ENCODE results near the gene SHH.

The SHH gene

DNA sequence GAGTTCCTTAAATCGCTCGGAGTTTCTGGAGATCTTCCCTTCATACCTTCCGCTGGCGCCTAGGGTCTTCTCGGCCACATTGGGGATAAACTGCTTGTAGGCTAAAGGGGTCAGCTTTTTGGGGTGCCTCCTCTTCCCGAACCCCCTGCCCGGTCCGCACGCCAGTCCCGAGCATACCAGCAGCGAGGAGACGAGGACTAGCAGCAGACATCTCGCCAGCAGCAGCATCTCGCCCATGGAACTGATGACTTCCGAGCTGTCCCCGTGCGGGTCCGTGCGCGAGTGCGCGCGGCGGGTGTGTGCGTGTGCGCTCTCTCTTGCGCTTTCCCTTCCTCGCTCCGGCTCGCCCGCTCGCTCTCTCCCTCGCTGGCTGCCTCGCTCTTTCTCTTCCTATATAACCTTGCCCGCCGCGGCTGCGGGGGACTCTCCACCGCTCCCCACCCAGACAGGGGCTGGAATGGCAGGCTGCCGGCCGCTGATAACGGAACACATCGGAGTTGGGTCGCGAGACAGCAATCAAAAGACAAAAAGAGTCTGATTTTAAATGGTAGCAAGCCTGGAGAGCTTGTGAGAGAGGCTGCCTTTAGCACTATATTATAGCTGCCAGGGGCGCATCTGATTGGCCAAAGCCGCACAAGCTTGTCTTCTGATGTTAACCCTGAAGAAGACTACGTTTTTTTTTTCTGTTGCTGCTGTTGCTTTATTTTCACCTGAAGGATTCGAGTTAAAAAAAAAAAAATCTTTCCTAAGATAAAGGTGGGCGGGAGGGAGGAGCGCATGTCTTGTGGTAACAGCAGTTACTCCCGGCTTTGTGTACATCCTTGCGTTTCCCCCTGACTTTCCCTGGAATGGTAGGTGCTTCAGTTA, at the start of gene SHH:
Gene SHH (minus strand): TSS at position 569 of the 867 bp plus-strand sequence. CDS start 341 bp downstream, at position 228.
- no peaks in the 10 kb centered on the region for H3K9me3 ChIP-seq (ENCODE audit: control insufficient read depth, low read length)
- DNase-seq (ENCODE audit: low read depth), result peak; percentile 58
- H3K4me1 ChIP-seq (ENCODE audit: control insufficient read depth, insufficient read depth, low read length), result peaks cover 12% of the 10 kb centered on the region
- H3K27me3 ChIP-seq (replicated peaks; ENCODE audit: control insufficient read depth, insufficient read depth, low read length), result peaks cover 63% of the 10 kb centered on the region
- H3K9ac ChIP-seq (ENCODE audit: low read length), result no peak within 1 kb of the TSS
- peak within 1 kb of the TSS; percentile 65 for H3K4me3 ChIP-seq (ENCODE audit: low read length)
- H3K36me3 ChIP-seq (ENCODE audit: control insufficient read depth, insufficient read depth, low read length, severe bottlenecking), result no peaks in the 10 kb centered on the region

- H3K4me1 ChIP-seq (ENCODE audit: control insufficient read depth, insufficient read depth, low read length), result peaks cover 24% of the 10 kb centered on the region
- peak overlapping the region; percentile 27 for H3K9ac ChIP-seq (ENCODE audit: low read length)
- DNase-seq (ENCODE audit: low read depth), result no peak
- H3K36me3 ChIP-seq (ENCODE audit: control insufficient read depth, insufficient read depth, low read length, severe bottlenecking), result no peaks in the 10 kb centered on the region
- no peak overlapping the region for H3K4me3 ChIP-seq (ENCODE audit: low read length)
- H3K27me3 ChIP-seq (replicated peaks; ENCODE audit: control insufficient read depth, insufficient read depth, low read length), result peaks cover 12% of the 10 kb centered on the region
- H3K9me3 ChIP-seq (ENCODE audit: control insufficient read depth, low read length), result no peaks in the 10 kb centered on the region
These were observed 49.2 kb upstream of the SHH start for GRCh38 chr7:155861480-155861868.

GRCh38 chr7:155860840-155861479, 48.7 kb upstream of the SHH start:
- Histone ChIP-seq H3K27me3 (replicated peaks; ENCODE audit: control insufficient read depth, insufficient read depth, low read length) (peaks cover 10% of the 10 kb centered on the region), H3K9ac (ENCODE audit: low read length) (peak overlapping the region; percentile 27), H3K9me3 (ENCODE audit: control insufficient read depth, low read length) (peaks cover 3% of the 10 kb centered on the region), H3K4me1 (ENCODE audit: control insufficient read depth, insufficient read depth, low read length) (peaks cover 24% of the 10 kb centered on the region), H3K4me3 (ENCODE audit: low read length) (no peak overlapping the region), H3K36me3 (ENCODE audit: control insufficient read depth, insufficient read depth, low read length, severe bottlenecking) (no peaks in the 10 kb centered on the region)
- DNase-seq (ENCODE audit: low read depth), result peak; percentile 45

DNA sequence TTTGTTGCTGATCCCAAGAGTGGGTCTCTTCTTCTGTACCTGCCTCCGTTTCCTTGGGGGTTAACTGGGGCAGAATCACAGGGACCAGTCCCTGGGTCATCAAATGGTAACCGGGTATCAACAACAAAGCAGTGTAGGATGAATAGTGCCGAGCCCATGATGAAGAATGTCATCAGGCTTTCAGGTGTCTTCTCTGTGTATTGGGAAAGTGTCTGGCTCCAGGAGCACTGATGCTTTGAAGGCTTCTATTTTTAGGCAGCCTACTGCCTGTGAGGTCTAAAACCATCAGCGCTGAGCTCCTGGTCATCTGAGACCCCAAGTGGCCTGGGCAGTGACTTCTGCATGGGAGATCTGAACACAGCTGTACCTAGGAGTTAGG, 48.2 kb upstream of the SHH start:
- H3K4me1 ChIP-seq (ENCODE audit: control insufficient read depth, insufficient read depth, low read length), result peaks cover 24% of the 10 kb centered on the region
- DNase-seq (ENCODE audit: low read depth), result no peak
- peaks cover 6% of the 10 kb centered on the region for H3K9me3 ChIP-seq (ENCODE audit: control insufficient read depth, low read length)
- H3K27me3 ChIP-seq (replicated peaks; ENCODE audit: control insufficient read depth, insufficient read depth, low read length), result peaks cover 5% of the 10 kb centered on the region
- no peaks in the 10 kb centered on the region for H3K36me3 ChIP-seq (ENCODE audit: control insufficient read depth, insufficient read depth, low read length, severe bottlenecking)
- H3K9ac ChIP-seq (ENCODE audit: low read length), result no peak overlapping the region
- no peak overlapping the region for H3K4me3 ChIP-seq (ENCODE audit: low read length)

DNA sequence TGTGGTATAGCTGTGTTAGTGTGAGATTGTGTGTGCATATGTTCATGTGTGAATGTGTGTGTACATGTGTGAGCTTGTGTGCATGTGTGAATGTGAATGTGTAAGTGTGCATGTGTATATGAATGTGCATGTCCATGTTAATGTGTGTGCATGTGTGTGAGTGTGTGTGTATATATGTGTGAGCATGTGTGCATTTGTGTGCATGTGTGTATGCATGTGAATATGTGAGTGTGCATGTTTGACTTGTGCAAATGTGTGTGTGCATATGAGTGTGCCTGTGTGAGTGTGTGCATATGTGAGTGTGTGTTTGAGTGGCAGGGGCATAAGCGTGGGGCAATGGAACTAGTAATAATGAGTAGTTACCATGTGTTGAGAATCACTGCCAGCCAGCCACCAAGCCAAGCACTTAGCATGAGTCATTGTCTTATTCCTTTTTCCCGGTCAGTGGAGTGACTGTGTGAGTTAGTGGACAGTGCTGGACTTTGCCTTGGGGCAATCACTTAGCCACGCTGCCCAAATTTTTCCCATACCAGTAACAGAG, 46.3 kb upstream of the SHH start:
- Histone ChIP-seq H3K9ac (ENCODE audit: low read length) (no peak overlapping the region), H3K9me3 (ENCODE audit: control insufficient read depth, low read length) (peaks cover 14% of the 10 kb centered on the region), H3K4me3 (ENCODE audit: low read length) (no peak overlapping the region), H3K4me1 (ENCODE audit: control insufficient read depth, insufficient read depth, low read length) (peaks cover 24% of the 10 kb centered on the region), H3K36me3 (ENCODE audit: control insufficient read depth, insufficient read depth, low read length, severe bottlenecking) (no peaks in the 10 kb centered on the region), H3K27me3 (replicated peaks; ENCODE audit: control insufficient read depth, insufficient read depth, low read length) (peaks cover 4% of the 10 kb centered on the region)
- DNase-seq (ENCODE audit: low read depth), result peak; percentile 1

DNA sequence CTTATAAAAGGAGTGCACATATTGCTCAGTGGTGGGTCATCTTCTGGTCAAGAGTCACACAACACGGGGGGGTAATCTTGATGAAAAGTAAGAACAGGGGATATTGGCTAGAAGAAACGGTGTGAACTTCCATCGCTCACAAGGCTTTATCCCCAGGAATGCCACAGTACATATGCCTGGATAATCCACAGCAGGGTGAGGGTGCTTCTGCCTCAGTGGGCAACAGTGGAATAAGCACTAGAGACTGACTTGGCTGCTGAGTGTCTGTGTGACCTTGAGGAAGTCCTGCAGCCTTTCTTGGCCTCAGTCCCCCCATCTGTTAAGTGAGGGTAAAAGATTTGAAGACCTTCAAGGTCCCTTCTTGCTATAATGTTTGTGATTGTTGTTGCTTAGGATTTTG, 44.9 kb upstream of the SHH start:
- no peak for DNase-seq (ENCODE audit: low read depth)
- H3K27me3 ChIP-seq (replicated peaks; ENCODE audit: control insufficient read depth, insufficient read depth, low read length), result no peaks in the 10 kb centered on the region
- H3K9me3 ChIP-seq (ENCODE audit: control insufficient read depth, low read length), result peaks cover 14% of the 10 kb centered on the region
- no peak overlapping the region for H3K9ac ChIP-seq (ENCODE audit: low read length)
- peaks cover 24% of the 10 kb centered on the region for H3K4me1 ChIP-seq (ENCODE audit: control insufficient read depth, insufficient read depth, low read length)
- no peak overlapping the region for H3K4me3 ChIP-seq (ENCODE audit: low read length)
- no peaks in the 10 kb centered on the region for H3K36me3 ChIP-seq (ENCODE audit: control insufficient read depth, insufficient read depth, low read length, severe bottlenecking)

DNA sequence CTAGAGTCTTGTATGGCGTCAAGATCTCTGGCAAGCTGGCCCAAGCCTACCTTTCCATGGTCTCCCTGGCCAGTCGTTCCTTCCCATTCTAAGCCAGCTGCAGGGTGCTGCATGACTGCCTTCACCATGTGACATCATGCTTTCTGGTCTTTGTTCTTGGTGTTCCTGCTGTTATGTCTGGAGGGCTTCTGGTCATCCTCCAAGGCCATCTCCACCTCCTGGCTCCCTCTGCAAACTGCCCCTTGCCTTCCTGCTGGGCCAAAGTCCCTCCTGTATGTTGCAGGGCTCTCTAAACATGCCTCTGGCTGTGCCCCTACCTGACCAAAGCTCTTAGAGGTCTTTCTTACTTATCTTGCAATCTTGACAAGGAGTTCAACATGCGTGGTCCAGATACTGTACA, 44.4 kb upstream of the SHH start:
- H3K9me3 ChIP-seq (ENCODE audit: control insufficient read depth, low read length), result peaks cover 14% of the 10 kb centered on the region
- no peak for DNase-seq (ENCODE audit: low read depth)
- H3K9ac ChIP-seq (ENCODE audit: low read length), result no peak overlapping the region
- H3K27me3 ChIP-seq (replicated peaks; ENCODE audit: control insufficient read depth, insufficient read depth, low read length), result no peaks in the 10 kb centered on the region
- no peaks in the 10 kb centered on the region for H3K36me3 ChIP-seq (ENCODE audit: control insufficient read depth, insufficient read depth, low read length, severe bottlenecking)
- H3K4me1 ChIP-seq (ENCODE audit: control insufficient read depth, insufficient read depth, low read length), result peaks cover 24% of the 10 kb centered on the region
- H3K4me3 ChIP-seq (ENCODE audit: low read length), result no peak overlapping the region

DNA sequence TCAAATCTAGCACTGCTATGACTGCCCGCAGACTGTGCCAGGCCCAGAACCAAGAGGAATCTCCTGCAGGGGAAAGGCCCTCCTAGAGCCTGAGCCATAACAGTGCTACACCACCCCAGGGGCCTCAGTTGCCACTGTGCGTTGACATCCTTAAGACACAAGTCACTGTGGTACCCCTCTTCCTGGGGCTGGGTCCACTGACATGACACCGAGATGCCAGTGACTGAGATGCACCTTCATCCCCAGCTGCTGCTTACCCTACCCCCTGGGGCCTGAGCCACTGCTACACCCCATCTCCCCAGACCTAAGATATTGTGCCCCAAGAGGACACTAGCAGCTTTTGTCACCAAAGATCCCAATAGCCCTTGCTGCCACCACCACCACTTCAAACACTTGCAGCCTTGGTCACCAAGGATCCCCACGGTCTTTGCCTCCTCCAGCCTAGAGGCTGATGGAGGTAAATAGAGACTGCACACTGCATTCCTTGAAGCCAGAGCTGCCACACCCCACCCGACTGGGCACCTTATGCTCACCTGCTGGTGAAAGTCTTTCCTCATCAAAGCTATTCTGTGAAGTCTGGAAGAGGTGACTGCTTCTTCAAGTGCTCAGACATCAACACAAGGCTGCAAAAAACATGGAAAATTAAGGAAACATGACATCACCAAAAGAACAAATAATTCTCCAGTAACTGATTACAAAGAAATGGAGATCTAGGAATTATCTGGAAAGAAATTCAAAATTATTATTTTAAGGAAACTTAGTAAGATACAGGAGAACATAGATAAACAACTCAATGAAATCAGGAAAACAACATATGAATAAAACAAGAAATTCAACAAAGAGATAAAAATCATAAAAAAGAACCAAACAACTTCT, 40.4 kb upstream of the SHH start:
- no peaks in the 10 kb centered on the region for H3K4me1 ChIP-seq (ENCODE audit: control insufficient read depth, insufficient read depth, low read length)
- no peak overlapping the region for H3K9ac ChIP-seq (ENCODE audit: low read length)
- no peaks in the 10 kb centered on the region for H3K36me3 ChIP-seq (ENCODE audit: control insufficient read depth, insufficient read depth, low read length, severe bottlenecking)
- peaks cover 16% of the 10 kb centered on the region for H3K27me3 ChIP-seq (replicated peaks; ENCODE audit: control insufficient read depth, insufficient read depth, low read length)
- peaks cover 14% of the 10 kb centered on the region for H3K9me3 ChIP-seq (ENCODE audit: control insufficient read depth, low read length)
- DNase-seq (ENCODE audit: low read depth), result no peak
- no peak overlapping the region for H3K4me3 ChIP-seq (ENCODE audit: low read length)

- Histone ChIP-seq H3K36me3 (ENCODE audit: control insufficient read depth, insufficient read depth, low read length, severe bottlenecking) (no peaks in the 10 kb centered on the region), H3K4me3 (ENCODE audit: low read length) (no peak overlapping the region), H3K27me3 (replicated peaks; ENCODE audit: control insufficient read depth, insufficient read depth, low read length) (peaks cover 23% of the 10 kb centered on the region), H3K9ac (ENCODE audit: low read length) (no peak overlapping the region), H3K9me3 (ENCODE audit: control insufficient read depth, low read length) (peaks cover 14% of the 10 kb centered on the region), H3K4me1 (ENCODE audit: control insufficient read depth, insufficient read depth, low read length) (no peaks in the 10 kb centered on the region)
- no peak for DNase-seq (ENCODE audit: low read depth)
These were observed 39.6 kb upstream of the SHH start for GRCh38 chr7:155851892-155852291.

GRCh38 chr7:155850766-155851678, 38.8 kb upstream of the SHH start:
- H3K27me3 ChIP-seq (replicated peaks; ENCODE audit: control insufficient read depth, insufficient read depth, low read length), result peaks cover 30% of the 10 kb centered on the region
- DNase-seq (ENCODE audit: low read depth), result no peak
- H3K9ac ChIP-seq (ENCODE audit: low read length), result no peak overlapping the region
- H3K36me3 ChIP-seq (ENCODE audit: control insufficient read depth, insufficient read depth, low read length, severe bottlenecking), result no peaks in the 10 kb centered on the region
- H3K9me3 ChIP-seq (ENCODE audit: control insufficient read depth, low read length), result peaks cover 12% of the 10 kb centered on the region
- no peak overlapping the region for H3K4me3 ChIP-seq (ENCODE audit: low read length)
- no peaks in the 10 kb centered on the region for H3K4me1 ChIP-seq (ENCODE audit: control insufficient read depth, insufficient read depth, low read length)

Measured in adipocyte (in vitro differentiated cells).